Tibial nerve (tissue), 3 donors: Measurements from ENCODE around the gene ARID4B.

Experiments used
- CTCF ChIP-seq, 5 experiments: fragments of 200-600 bp in 3 of 5; fragments of 450-650 bp in 2 of 5; sonication (generic) in 3 of 5; IDR thresholded peaks; one replicate each; pipeline ENCODE4 v1.5.1; 2016 to 2019; ENCODE audit warnings: antibody characterized with exemption in 5 of 5, mild to moderate bottlenecking in 3 of 5, moderate library complexity in 2 of 5
- POLR2A ChIP-seq, 2 donors: fragments of 450-650 bp; IDR thresholded peaks; one replicate each; pipeline ENCODE4 v1.6.1; 2017; ENCODE audit warnings: antibody characterized with exemption in 2 of 2, mild to moderate bottlenecking in 2 of 2, moderate library complexity in 2 of 2

GRCh38 chr1:235129774-235130570 is 198.0 kb downstream of the ARID4B start:
- no peak for TF ChIP-seq POLR2A (IDR thresholded peaks at IDR 0.05)
- no peak for TF ChIP-seq CTCF (IDR thresholded peaks at IDR 0.05)
